IMR-90 (cell line): ENCODE data around the gene CDH13. TPM values are rescaled to one million over a fixed set of nuclear protein-coding genes. Genes with fewer than 3 reads are reported as not detected.

Experiments used
- ATAC-seq: fragments of 200-7000 bp; cut with Tn5 transposase; 2 replicates; pipeline ENCODE4 v1.9.1; 2020; ENCODE audit warnings: low read depth, mild to moderate bottlenecking, moderate library complexity
- BruUV-seq: library from RNA; stranded (reverse); fragments of 400-500 nt; replicated peaks from 2 replicates; lab custom pipeline; 2021; lab: Mats Ljungman, UMichigan
- CTCF ChIA-PET: fragments of 300-600 bp; formaldehyde crosslinking; extraction: SDS; loops from one replicate; lab custom pipeline; 2021; ENCODE audit warnings: antibody characterized with exemption; lab: Yijun Ruan, JAX
- POLR2A ChIA-PET: fragments of 300-600 bp; sonication (Branson Sonifier 250); formaldehyde crosslinking; loops from one replicate; lab custom pipeline; 2022; ENCODE audit warnings: antibody characterized with exemption; ENCODE audit not compliant: unreplicated experiment; lab: Charles Lee
- DNase-seq: peaks from one replicate; pipeline ENCODE4 v3.0.0; 2013
- H2AFZ ChIP-seq: replicated peaks from 2 replicates; pipeline ENCODE3; 2013; ENCODE audit warnings: low read length, mild to moderate bottlenecking; ENCODE audit not compliant: poor library complexity
- H2AK5ac ChIP-seq: 2 replicates; pipeline ENCODE4 v1.6.1; 2013; ENCODE audit warnings: low read depth, low read length, inconsistent platforms
- H2AK9ac ChIP-seq: replicated peaks from 2 replicates; pipeline ENCODE3; 2013; ENCODE audit warnings: mild to moderate bottlenecking, low read depth, low read length, moderate library complexity; ENCODE audit not compliant: poor library complexity
- H2BK120ac ChIP-seq: 2 replicates; pipeline ENCODE4 v1.6.1; 2013; ENCODE audit warnings: low read depth, low read length, inconsistent platforms
- H2BK15ac ChIP-seq: 3 replicates; pipeline ENCODE4 v1.6.1; 2013; ENCODE audit warnings: low read depth, low read length, inconsistent platforms
- H2BK20ac ChIP-seq: 2 replicates; pipeline ENCODE4 v1.6.1; 2013; ENCODE audit warnings: low read depth, mild to moderate bottlenecking, inconsistent platforms, low read length, moderate library complexity
- H2BK5ac ChIP-seq: 2 replicates; pipeline ENCODE4 v1.6.1; 2013; ENCODE audit warnings: mild to moderate bottlenecking, low read depth, low read length, inconsistent platforms; ENCODE audit not compliant: poor library complexity, severe bottlenecking
- H3K14ac ChIP-seq: replicated peaks from 2 replicates; pipeline ENCODE4 v1.6.1; 2013; ENCODE audit warnings: low read depth, low read length, inconsistent platforms
- H3K18ac ChIP-seq: 2 replicates; pipeline ENCODE4 v1.6.1; 2013; ENCODE audit warnings: low read depth, low read length, control low read depth
- H3K23ac ChIP-seq: 2 replicates; pipeline ENCODE4 v1.6.1; 2013; ENCODE audit warnings: low read depth, low read length, inconsistent platforms
- H3K27ac ChIP-seq: 2 replicates; pipeline ENCODE4 v1.5.1; 2013; ENCODE audit warnings: mild to moderate bottlenecking, control low read depth, low read length; ENCODE audit not compliant: insufficient read depth
- H3K27me3 ChIP-seq: 2 replicates; pipeline ENCODE4 v1.6.1; 2013; ENCODE audit warnings: low read length; ENCODE audit not compliant: control insufficient read depth, insufficient read depth
- H3K36me3 ChIP-seq: 2 replicates; pipeline ENCODE4 v1.6.1; 2013; ENCODE audit warnings: low read length, mixed read lengths; ENCODE audit not compliant: control insufficient read depth, insufficient read depth
- H3K4ac ChIP-seq: 2 replicates; pipeline ENCODE4 v1.6.1; 2013; ENCODE audit warnings: low read depth, low read length, inconsistent platforms
- H3K4me1 ChIP-seq: 2 replicates; pipeline ENCODE4 v1.6.1; 2013; ENCODE audit warnings: low read length, mixed read lengths; ENCODE audit not compliant: control insufficient read depth, insufficient read depth
- H3K4me2 ChIP-seq: 2 replicates; pipeline ENCODE4 v1.6.1; 2013; ENCODE audit warnings: low read depth, mild to moderate bottlenecking, control low read depth, low read length, moderate library complexity
- H3K4me3 ChIP-seq: 2 replicates; pipeline ENCODE4 v1.5.1; 2013; ENCODE audit warnings: low read depth, mild to moderate bottlenecking, control low read depth, low read length, moderate library complexity; ENCODE audit not compliant: insufficient read depth
- H3K56ac ChIP-seq: 2 replicates; pipeline ENCODE4 v1.6.1; 2013; ENCODE audit warnings: low read length, inconsistent platforms; ENCODE audit not compliant: insufficient read depth; ENCODE audit errors: extremely low read depth
- H3K79me1 ChIP-seq, 2 experiments: 2 replicates each; pipeline ENCODE4 v1.6.1; 2013; ENCODE audit warnings: low read length in 2 of 2, inconsistent platforms in 1 of 2, low read depth in 1 of 2
- H3K9ac ChIP-seq: 2 replicates; pipeline ENCODE4 v1.6.1; 2013; ENCODE audit warnings: low read depth, low read length, control low read depth
- H3K9me1 ChIP-seq: 2 replicates; pipeline ENCODE4 v1.6.1; 2013; ENCODE audit warnings: low read length, inconsistent platforms; ENCODE audit not compliant: insufficient read depth
- H3K9me3 ChIP-seq: 2 replicates; pipeline ENCODE4 v1.6.1; 2013; ENCODE audit warnings: low read length; ENCODE audit not compliant: control insufficient read depth, insufficient read depth
- H4K20me1 ChIP-seq: 2 replicates; pipeline ENCODE4 v1.6.1; 2013; ENCODE audit warnings: low read length, inconsistent platforms; ENCODE audit not compliant: insufficient read depth
- H4K5ac ChIP-seq: 2 replicates; pipeline ENCODE4 v1.6.1; 2013; ENCODE audit warnings: mild to moderate bottlenecking, low read depth, low read length, control low read depth
- H4K8ac ChIP-seq, 2 experiments: 2 replicates each; pipeline ENCODE4 v1.6.1; 2013; ENCODE audit warnings: low read depth in 2 of 2, low read length in 2 of 2, control low read depth in 1 of 2, inconsistent platforms in 1 of 2
- H4K91ac ChIP-seq: 2 replicates; pipeline ENCODE4 v1.6.1; 2013; ENCODE audit warnings: low read depth, low read length, inconsistent platforms; ENCODE audit not compliant: insufficient read depth
- MAFK ChIP-seq: IDR thresholded peaks from 2 replicates; pipeline ENCODE4 v1.6.1; 2012; ENCODE audit warnings: low read depth, low read length, improper control_type of control experiment
- NFE2L2 ChIP-seq: fragments of 150-350 bp; IDR thresholded peaks from 2 replicates; pipeline ENCODE4 v1.6.1; 2016; ENCODE audit warnings: low read depth, mild to moderate bottlenecking, low read length
- POLR2A ChIP-seq: IDR thresholded peaks from 2 replicates; pipeline ENCODE4 v1.6.1; 2012; ENCODE audit warnings: mild to moderate bottlenecking, low read depth, low read length
- SMC3 ChIP-seq: fragments of 150-350 bp; IDR thresholded peaks from 2 replicates; pipeline ENCODE4 v1.6.1; 2016; ENCODE audit warnings: low read depth, mild to moderate bottlenecking, antibody characterized with exemption, low read length, moderate library complexity
- WGBS, 2 experiments: methylation state at CpG; one replicate each; pipeline versions ENCODE4 v1.1.5 to v1.1.7; 2013; ENCODE audit warnings: missing lambda C conversion rate in 2 of 2; ENCODE audit not compliant: insufficient read length in 1 of 2; ENCODE audit errors: extremely low coverage in 2 of 2; 5-methylcytosine and 5-hydroxymethylcytosine counted together
- dilution Hi-C: fragments of 300-500 bp; cut with HindIII; formaldehyde crosslinking; loops from one replicate; pipeline ENCODE4 v1.14.3; 2018; ENCODE audit warnings: low sequenced_read_pairs; ENCODE audit not compliant: unreplicated experiment
- in situ Hi-C: fragments of 300-500 bp; cut with MboI; formaldehyde crosslinking; loops from 3 replicates; pipeline ENCODE4 v1.14.3; 2019; ENCODE audit warnings: low sequenced_read_pairs, inconsistent platforms, mixed read lengths
- intact Hi-C: fragments of 100-400 bp; cut with micrococcal nuclease; formaldehyde crosslinking; loops from 2 replicates; pipeline ENCODE4 v1.10.0; 2022
- polyA plus RNA-seq, 3 experiments: library from polyadenylated mRNA; depleted of rRNA; stranded (reverse); fragments of >200 nt; gene quantifications; 2 replicates each; pipeline ENCODE4 v1.2.3, GENCODE V29; 2012; ENCODE audit warnings: low replicate concordance in 1 of 3
- total RNA-seq: library from RNA; depleted of rRNA; stranded (reverse); fragments of >200 nt; gene quantifications from 2 replicates; pipeline ENCODE4 v1.2.3, GENCODE V29; 2012

CDH13 gene
- total and polyA plus RNA-seq, 2 of the 4 experiments (the other 2 are of a cell fraction) = 61.6 to 74.7 TPM

DNA sequence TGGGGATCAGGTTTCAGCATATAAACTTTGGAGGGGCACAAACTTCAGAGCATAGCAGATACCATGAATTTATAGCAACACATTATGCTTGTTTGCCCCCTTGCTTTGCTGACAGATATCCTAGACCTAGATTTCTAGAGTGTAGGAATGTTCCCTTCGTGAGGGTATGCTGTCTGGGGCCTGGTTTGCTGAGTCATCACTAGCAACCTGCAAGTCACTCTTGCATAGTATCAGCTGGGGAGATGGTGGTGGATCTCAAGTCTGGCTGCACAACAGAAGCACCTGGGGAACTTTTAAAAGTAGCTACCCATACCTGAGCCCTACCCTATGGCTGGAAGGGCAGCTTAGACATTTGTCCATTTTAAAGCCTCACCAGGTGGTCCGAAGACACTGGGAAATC lies 1158.7 kb downstream of the CDH13 start:
- H2BK20ac ChIP-seq = no peak overlapping the region
- H3K18ac ChIP-seq = no peak overlapping the region
- ChIA-PET CTCF (no interaction called here), POLR2A (no interaction called here)
- no peaks in the 10 kb centered on the region; the same call in 1 of the 2 replicates for H3K36me3 ChIP-seq
- H3K4me1 ChIP-seq = no peaks in the 10 kb centered on the region
- in situ Hi-C loops = no loop called here
- no TSS peak for BruUV-seq
- no peak overlapping the region for H2BK120ac ChIP-seq
- no peak overlapping the region for H4K5ac ChIP-seq
- no peaks in the 10 kb centered on the region for H3K79me1 ChIP-seq
- dilution Hi-C loops = no loop called here
- no peak overlapping the region for H4K91ac ChIP-seq
- no peak overlapping the region for H2AFZ ChIP-seq
- WGBS, 2 experiments = no CpG with 5 or more reads among the region's 2 CpGs
- no peak overlapping the region for H3K56ac ChIP-seq
- intact Hi-C loops = no loop called here
- DNase-seq = peak; percentile 7
- no peak overlapping the region for H3K14ac ChIP-seq
- H3K4me2 ChIP-seq = no peak overlapping the region
- no peak overlapping the region for H3K4ac ChIP-seq
- no peak overlapping the region for H3K27ac ChIP-seq
- no peak overlapping the region for H3K4me3 ChIP-seq
- no peak overlapping the region for H2BK15ac ChIP-seq
- TF ChIP-seq MAFK = peak; percentile 82
- no peak for TF ChIP-seq SMC3
- no peak for TF ChIP-seq POLR2A
- peak; percentile 64; the same call in 1 of the 2 replicates for TF ChIP-seq NFE2L2
- H3K9me1 ChIP-seq = no peaks in the 10 kb centered on the region
- H2BK5ac ChIP-seq = no peak overlapping the region
- no peaks in the 10 kb centered on the region for H3K27me3 ChIP-seq
- no peak overlapping the region for H2AK5ac ChIP-seq
- no peak overlapping the region for H2AK9ac ChIP-seq
- no peak for ATAC-seq
- H3K9me3 ChIP-seq = no peaks in the 10 kb centered on the region
- H3K23ac ChIP-seq = no peak overlapping the region
- no peak overlapping the region for H4K8ac ChIP-seq
- no peak overlapping the region for H3K9ac ChIP-seq
- no peaks in the 10 kb centered on the region for H4K20me1 ChIP-seq
